ENCODE results near the gene IFT122.

DNA sequence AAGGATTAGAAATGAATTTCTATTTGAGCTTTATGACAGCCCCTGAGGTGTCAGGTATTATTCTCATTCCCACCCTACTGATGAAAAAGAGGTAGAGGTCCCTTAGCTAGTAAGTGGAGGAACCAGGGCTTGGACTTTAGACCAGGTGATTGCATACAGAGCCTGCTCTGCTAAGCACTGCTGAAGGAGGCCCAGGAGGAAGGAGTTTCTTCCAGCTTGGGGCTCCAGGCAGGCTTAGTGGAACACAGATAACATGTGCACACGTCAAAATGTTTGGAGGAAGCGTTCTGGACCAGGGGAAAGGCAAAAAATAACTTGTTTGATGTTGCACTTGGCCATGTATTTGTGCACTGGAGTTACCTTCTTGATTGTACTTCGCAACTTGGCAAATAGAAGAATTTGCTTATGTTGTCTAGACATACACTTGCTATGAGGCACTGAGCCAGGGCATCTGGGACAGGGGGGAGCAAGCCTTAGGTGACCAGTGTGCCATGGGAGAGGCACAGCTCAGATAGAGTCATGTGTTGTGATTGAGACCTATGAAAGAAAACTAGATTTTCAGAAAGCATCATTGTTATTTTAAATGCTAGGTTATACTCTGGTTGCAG, 22.4 kb downstream of the IFT122 start:
- TF ChIP-seq, protein P1, sequence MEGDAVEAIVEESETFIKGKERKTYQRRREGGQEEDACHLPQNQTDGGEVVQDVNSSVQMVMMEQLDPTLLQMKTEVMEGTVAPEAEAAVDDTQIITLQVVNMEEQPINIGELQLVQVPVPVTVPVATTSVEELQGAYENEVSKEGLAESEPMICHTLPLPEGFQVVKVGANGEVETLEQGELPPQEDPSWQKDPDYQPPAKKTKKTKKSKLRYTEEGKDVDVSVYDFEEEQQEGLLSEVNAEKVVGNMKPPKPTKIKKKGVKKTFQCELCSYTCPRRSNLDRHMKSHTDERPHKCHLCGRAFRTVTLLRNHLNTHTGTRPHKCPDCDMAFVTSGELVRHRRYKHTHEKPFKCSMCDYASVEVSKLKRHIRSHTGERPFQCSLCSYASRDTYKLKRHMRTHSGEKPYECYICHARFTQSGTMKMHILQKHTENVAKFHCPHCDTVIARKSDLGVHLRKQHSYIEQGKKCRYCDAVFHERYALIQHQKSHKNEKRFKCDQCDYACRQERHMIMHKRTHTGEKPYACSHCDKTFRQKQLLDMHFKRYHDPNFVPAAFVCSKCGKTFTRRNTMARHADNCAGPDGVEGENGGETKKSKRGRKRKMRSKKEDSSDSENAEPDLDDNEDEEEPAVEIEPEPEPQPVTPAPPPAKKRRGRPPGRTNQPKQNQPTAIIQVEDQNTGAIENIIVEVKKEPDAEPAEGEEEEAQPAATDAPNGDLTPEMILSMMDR (IDR thresholded peaks at IDR 0.05): no peak
- TF ChIP-seq POLR2AphosphoS5 (IDR thresholded peaks at IDR 0.05): no peak
- TF ChIP-seq POLR2A (IDR thresholded peaks at IDR 0.05): no peak
